GM12865 (cell line): ENCODE data around the gene CHST11.

ENCODE experiments used
- DNase-seq: peaks from one replicate; pipeline ENCODE4 v3.0.0; 2010; ENCODE audit warnings: low read depth
- H3K4me3 ChIP-seq: 2 replicates; pipeline ENCODE4 v1.5.1; 2011; ENCODE audit warnings: mild to moderate bottlenecking, low read depth, low read length, control low read depth
- TF ChIP-seq, protein P1 (sequence below): IDR thresholded peaks from 2 replicates; pipeline ENCODE4 v1.5.1; 2011; ENCODE audit warnings: low read length, control low read depth, low read depth, inconsistent platforms; ENCODE audit not compliant: insufficient read depth; ENCODE audit errors: missing control alignments

Gene CHST11

DNA sequence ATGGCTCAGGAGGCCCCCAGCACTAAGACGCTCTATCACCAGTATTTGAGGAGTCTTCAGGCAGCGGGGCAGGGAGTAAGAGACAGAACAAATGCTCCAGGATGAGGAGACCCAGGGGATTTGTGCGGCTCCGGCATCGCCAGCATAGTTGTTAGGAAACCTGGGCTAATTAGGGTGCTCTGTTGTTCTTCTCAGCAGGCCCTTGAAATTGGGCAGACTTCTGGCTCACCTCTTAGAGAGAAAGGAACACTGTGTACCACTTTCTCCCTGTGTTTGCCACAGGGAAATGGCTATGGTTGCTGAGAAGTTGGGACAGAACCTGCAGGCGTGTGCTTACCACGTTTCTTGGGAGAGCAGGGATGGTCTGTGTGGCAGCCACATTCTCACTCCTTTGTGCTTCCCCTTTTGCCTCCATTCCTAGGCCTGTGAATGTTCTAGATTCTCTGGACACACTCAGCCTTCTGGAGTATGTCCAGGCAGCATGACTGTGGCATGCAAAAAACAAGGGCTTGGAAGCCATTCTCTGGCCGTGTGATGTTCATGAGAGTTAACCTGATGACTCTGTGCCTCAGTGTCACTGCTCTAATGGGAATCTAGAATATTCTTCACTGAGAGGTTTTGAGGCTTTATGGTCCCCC lies 109.0 kb downstream of the CHST11 start:
- no peak overlapping the region for H3K4me3 ChIP-seq
- TF ChIP-seq, protein P1, sequence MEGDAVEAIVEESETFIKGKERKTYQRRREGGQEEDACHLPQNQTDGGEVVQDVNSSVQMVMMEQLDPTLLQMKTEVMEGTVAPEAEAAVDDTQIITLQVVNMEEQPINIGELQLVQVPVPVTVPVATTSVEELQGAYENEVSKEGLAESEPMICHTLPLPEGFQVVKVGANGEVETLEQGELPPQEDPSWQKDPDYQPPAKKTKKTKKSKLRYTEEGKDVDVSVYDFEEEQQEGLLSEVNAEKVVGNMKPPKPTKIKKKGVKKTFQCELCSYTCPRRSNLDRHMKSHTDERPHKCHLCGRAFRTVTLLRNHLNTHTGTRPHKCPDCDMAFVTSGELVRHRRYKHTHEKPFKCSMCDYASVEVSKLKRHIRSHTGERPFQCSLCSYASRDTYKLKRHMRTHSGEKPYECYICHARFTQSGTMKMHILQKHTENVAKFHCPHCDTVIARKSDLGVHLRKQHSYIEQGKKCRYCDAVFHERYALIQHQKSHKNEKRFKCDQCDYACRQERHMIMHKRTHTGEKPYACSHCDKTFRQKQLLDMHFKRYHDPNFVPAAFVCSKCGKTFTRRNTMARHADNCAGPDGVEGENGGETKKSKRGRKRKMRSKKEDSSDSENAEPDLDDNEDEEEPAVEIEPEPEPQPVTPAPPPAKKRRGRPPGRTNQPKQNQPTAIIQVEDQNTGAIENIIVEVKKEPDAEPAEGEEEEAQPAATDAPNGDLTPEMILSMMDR, result no peak
- DNase-seq, result no peak

DNA sequence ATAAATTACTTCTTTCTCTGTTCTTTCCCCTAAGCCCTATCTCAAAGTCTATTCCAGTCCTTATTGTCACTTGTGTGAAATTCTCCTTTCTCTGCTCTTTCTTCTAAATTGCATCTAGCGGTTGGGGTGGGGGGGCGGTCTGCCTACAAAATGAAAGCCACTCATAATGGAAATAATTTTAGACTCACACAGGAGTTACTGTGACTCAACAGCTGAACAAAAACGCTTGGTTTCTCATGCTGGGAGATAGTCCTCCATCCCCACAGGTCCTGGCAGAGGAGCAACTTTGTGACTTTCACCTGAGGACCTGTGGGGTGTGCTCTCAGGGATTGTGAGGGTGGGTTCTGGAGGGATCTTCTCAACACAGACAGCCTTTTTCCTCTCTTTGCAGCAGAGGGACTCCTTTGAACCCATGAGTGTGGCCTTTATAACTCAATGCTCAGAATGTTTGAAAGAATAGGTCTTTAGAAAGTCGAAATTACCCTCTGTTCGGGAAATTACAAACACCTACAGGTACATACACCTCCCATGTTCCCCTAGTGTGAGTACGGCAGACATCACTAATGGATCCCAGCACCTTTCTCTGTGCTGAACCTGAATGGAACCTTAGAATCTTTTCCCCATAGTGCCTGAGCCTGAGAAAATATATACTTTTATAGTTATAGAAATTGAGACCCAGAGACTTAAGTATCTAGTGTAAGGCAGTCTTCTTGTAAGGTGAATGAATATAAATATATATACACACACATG lies 109.7 kb downstream of the CHST11 start:
- TF ChIP-seq, protein P1, result no peak
- H3K4me3 ChIP-seq, result no peak overlapping the region
- no peak for DNase-seq

DNA sequence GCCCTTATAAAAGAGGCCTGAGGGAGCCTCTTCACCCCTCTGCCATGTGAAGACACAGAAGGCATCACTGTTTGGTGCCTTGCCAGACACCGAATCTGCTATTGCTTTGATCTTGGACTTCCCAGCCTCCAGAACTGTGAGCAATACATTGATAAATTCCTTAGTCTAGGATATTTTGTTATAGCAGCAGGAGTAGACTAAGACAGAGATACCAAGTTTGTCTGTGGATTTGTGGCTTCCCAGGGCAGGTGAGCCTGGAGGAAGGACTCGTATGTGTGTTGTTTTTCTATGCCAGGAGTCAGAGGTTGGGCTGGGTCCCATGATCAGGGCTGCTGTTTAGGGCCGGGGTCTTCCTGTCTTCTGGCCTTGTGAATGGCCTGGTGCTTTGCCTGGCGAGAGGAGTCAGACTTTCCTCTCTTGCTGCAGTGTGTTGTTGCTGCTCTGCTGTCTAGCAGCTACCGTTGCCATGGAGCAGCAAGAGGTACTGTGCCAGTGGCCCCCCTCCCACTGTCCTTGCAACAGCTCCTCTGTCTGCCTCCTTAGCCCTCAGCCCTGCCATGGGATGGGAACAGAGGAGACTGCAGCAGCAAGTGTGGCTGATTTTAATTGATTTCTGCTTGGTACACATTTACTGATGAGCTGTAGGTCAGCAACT lies 111.2 kb downstream of the CHST11 start:
- no peak for DNase-seq
- H3K4me3 ChIP-seq, result no peak overlapping the region
- TF ChIP-seq, protein P1, result no peak

DNA sequence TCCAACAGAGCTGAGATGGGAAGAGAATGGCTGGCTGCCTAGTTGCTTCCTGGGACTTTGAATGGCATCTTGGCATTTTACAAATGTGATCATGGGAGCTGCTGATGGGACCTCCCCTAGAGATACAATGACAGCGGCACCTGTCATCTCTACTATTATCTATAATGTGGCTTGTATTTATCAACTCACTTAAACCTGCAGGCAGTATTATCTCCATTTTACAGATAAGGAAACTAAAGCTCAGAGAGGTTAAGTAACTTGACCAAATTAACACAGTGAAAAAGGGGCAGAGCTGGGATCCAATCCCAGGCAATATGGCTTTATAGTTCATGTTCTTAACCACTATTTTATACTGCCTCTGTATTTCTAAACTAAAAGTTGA lies 111.7 kb downstream of the CHST11 start:
- DNase-seq, result no peak
- no peak overlapping the region for H3K4me3 ChIP-seq
- TF ChIP-seq, protein P1, result no peak

DNA sequence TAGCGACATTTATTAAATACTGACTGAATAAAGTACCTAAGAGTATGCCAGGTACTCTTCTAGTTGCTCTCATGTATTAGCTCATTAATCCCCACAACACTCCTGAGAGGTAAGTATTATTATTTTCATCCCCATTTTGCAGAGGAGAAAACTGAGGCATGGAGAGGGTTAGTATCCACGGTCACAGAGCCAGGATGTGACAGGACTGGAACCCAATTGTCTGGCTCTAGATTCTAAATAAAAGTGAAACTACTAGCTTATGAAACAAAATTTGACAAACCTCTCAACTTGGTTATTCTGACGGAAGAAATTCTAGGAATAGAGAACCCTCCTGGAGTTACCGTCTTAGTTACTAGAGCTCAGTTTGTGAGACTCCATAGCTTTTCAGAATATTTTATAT lies 112.2 kb downstream of the CHST11 start:
- no peak overlapping the region for H3K4me3 ChIP-seq
- TF ChIP-seq, protein P1, result no peak
- no peak for DNase-seq

DNA sequence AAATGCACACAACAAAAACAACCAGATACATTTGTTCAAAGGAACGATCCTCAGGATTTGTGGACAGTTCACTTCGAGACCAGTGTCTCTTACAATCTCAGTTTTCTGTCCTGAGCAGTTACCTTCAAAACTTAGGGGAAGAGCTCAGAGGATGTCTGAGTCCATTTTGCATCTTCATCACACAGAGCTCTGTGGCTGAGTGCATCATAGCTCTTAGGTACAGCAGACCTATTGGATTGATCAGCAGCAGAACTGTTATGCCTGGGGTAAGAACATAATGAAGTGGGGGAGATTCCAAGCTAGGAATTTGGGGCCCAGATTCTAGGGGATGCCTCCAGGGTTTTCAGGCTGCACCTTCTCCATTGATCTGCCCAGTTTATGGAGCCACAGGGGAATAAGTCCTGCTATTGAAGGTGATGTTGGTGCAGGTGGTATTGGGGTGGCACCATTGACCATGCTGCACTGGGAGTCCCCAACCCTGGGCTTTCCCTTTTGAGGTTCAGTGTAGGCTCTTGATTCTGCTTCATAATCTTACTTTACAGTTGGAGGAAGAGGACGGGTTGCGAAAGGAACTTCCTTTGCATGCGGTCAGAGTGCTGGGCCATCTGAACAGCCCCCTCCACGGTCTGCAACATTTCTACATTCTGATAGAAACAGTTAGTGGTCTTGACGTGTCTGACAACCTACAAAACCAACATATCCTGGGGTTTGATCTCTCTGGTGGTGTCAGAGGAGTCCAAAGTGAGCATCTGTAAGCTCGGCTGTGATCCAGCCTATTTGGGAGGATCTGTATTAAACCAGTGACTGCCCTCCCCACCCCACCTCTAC lies 112.8 kb downstream of the CHST11 start:
- DNase-seq, result peak; percentile 91
- TF ChIP-seq, protein P1, result no peak
- H3K4me3 ChIP-seq, result peak overlapping the region; percentile 6
